Choroid plexus epithelial cell (primary cell): Measurements from ENCODE around the gene ZMIZ1.

Source experiments
- DNase-seq: peaks from one replicate; pipeline ENCODE4 v3.0.0-alpha.2; 2010; ENCODE audit warnings: low read depth
- H3K4me3 ChIP-seq: 2 replicates; pipeline ENCODE4 v1.5.1; 2011; ENCODE audit warnings: low read depth, mild to moderate bottlenecking, control low read depth, low read length, moderate library complexity
- TF ChIP-seq, protein P1 (sequence below): conservative IDR thresholded peaks from 2 replicates; pipeline ENCODE4 v1.5.1; 2011; ENCODE audit warnings: low read depth, mild to moderate bottlenecking, control low read depth, inconsistent platforms, low read length, moderate library complexity

ZMIZ1 gene

DNA sequence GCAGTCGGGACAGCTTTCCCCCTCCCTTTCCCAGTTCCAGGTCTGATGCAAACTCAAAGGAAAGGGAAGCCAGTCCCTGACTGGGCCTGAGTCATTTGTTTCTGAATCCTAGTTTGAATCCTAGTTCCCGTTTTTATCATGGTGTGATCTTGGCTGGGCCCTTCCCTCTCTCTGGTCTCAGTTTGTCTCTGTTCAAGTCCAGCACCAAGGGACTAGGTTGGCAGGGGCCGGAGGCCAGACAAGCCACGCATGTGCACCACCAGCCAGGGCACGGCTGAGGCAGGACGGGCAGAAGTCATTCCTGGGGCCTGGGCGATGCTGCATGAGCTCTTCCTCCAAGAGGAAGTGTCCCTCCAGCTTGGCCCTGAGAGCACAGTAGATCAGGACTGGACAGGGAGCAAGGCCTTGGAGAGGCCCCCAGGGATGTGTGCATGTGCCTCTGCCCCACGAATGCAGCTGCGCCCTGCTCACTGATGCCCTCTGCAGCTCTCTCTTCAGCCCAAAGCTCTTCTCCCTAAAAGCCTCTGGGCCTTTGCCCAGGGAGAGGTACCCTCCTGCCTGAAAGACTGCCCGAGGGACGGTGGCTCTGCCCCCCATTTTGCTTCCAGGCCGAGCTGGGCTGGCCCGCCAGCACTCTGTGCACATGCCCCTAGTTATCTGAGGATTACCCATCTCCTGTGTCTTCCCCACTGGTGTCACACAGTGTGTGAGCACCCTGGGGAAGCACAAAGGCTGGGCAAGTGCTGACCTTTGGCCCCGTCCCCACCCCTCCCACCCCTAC, 86.7 kb downstream of the ZMIZ1 start:
- no peak overlapping the region for H3K4me3 ChIP-seq
- TF ChIP-seq, protein P1, sequence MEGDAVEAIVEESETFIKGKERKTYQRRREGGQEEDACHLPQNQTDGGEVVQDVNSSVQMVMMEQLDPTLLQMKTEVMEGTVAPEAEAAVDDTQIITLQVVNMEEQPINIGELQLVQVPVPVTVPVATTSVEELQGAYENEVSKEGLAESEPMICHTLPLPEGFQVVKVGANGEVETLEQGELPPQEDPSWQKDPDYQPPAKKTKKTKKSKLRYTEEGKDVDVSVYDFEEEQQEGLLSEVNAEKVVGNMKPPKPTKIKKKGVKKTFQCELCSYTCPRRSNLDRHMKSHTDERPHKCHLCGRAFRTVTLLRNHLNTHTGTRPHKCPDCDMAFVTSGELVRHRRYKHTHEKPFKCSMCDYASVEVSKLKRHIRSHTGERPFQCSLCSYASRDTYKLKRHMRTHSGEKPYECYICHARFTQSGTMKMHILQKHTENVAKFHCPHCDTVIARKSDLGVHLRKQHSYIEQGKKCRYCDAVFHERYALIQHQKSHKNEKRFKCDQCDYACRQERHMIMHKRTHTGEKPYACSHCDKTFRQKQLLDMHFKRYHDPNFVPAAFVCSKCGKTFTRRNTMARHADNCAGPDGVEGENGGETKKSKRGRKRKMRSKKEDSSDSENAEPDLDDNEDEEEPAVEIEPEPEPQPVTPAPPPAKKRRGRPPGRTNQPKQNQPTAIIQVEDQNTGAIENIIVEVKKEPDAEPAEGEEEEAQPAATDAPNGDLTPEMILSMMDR = peak; percentile 11
- peak; percentile 18 for DNase-seq

- no peak overlapping the region for H3K4me3 ChIP-seq
Measured at GRCh38 chr10:79156334-79157274, 87.8 kb downstream of the ZMIZ1 start.

DNA sequence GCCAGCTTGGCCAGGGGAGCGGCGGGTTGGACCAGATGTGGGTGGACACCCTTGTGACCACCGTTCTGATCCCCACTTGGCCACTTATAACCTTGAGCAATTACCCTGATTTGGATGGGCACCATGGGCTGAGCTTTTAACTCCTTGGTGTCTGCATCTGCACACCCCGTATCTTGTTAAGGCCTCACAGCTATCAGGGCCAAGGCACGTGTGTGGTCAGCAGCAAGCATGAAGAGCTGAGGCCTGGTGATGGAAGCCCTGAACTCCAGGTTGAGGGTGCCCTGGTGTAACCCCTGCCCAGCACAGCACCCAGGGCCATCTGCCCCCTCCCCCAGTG, 89.2 kb downstream of the ZMIZ1 start:
- TF ChIP-seq, protein P1 = no peak
- DNase-seq = no peak
- H3K4me3 ChIP-seq = no peak overlapping the region

More at GRCh38 chr10:79156334-79157274, 87.8 kb downstream of the ZMIZ1 start:
- DNase-seq = no peak
- TF ChIP-seq, protein P1 = no peak

DNA sequence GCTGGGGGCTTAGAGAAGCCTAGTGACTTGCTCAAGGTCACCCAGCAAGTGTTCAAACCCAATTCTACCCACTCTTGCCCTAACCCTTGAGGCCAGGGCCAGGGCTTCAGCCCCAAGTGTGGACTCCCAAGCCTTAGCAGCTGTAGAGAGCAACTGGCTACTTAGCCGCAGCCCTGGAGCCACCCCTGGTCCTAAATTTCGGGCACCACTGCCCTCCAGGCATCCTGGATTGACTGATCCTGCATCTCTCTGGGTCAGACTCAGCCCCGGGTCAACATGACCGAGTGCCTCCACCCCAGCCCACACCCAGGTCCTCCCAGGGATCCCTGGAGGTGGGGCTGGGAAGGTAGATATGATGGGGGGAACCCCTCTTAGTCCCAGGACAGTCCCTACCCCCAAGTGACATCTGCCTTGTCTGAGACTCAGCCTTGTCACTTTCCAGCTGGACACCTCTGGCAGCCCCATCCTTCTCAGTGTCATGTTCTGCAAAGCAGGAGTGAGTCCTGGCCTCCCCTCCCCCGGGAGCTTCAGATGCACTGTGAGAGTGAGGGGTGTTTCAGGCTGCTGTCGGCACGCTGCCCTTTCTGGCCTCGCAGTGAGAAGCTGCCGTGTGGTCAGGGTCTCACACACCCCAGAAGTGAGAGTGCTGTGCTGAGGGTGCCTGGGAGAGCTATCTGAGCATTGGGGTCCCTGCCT, 89.8 kb downstream of the ZMIZ1 start:
- TF ChIP-seq, protein P1 = no peak
- peak; percentile 18 for DNase-seq

GRCh38 chr10:79159141-79159651, 90.4 kb downstream of the ZMIZ1 start:
- TF ChIP-seq, protein P1 = no peak
- DNase-seq = peak; percentile 84
- H3K4me3 ChIP-seq = no peak overlapping the region

More for the DNA sequence above, 89.8 kb downstream of the ZMIZ1 start:
- no peak overlapping the region for H3K4me3 ChIP-seq

DNA sequence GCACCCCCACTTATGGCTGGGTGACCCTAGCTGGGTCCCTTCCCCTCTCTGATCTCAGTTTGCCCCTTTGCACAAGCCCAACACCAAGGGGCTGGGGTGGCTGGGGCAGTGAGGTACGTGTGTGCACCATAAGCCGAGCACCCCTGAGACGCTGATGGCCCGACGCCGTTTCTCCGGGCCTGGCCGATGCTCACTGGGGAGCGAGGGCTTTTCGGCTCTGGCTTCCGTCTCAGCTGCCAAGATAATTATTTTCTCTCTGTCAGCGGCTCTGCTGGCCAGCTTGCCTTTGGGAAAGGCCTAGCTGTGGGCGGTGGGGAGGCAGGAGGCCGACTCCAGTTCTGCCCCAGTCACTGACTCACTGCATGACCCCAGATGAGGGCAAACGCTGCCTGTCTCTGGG, 91.0 kb downstream of the ZMIZ1 start:
- peak; percentile 72 for DNase-seq
- TF ChIP-seq, protein P1 = no peak
- H3K4me3 ChIP-seq = no peak overlapping the region
